ENCODE data around the gene KLF15. TPM values are rescaled to one million over a fixed set of nuclear protein-coding genes. Genes with fewer than 3 reads are reported as not detected.

Gene KLF15
- total RNA-seq, 3 donors from 2014 or later (not counting 1 experiment from before 2014, with no cell fraction given): 0.23 to 0.38 (median 0.36) TPM

DNA sequence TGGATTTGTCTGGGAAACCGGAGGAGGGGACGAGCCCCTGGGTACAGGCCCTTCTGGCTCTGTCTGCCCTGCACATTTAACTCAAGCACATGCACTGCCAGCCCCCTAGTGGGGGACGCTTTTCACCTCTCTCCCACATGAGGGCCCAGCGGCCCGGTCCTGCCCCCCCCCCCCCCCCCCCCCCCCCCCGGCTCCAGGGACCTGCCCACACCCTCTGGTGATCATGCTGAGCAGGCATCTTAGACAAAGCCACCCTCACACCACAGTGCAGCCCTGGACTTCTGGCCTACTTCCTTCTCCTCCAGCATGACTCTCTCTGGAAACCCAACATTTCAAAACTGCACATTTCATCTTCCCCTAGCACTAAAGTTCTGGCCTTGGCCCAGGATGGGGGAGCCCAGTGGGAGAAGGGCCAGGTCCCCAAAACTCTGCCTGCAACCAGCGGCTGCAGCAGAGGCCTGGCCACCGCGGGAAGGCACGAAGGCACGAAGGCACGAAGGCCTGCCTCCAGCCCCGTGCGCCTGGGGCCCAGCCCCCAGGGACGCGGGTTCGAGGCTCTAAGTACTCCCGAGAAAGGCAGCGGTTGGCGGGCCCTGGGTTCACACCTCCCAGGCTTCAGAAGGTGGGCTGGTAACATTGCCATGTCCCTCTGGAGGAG lies 14.1 kb downstream of the KLF15 start:
- TF ChIP-seq, protein P1, sequence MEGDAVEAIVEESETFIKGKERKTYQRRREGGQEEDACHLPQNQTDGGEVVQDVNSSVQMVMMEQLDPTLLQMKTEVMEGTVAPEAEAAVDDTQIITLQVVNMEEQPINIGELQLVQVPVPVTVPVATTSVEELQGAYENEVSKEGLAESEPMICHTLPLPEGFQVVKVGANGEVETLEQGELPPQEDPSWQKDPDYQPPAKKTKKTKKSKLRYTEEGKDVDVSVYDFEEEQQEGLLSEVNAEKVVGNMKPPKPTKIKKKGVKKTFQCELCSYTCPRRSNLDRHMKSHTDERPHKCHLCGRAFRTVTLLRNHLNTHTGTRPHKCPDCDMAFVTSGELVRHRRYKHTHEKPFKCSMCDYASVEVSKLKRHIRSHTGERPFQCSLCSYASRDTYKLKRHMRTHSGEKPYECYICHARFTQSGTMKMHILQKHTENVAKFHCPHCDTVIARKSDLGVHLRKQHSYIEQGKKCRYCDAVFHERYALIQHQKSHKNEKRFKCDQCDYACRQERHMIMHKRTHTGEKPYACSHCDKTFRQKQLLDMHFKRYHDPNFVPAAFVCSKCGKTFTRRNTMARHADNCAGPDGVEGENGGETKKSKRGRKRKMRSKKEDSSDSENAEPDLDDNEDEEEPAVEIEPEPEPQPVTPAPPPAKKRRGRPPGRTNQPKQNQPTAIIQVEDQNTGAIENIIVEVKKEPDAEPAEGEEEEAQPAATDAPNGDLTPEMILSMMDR (IDR thresholded peaks at IDR 0.05): no peak
- H3K4me3 Mint-ChIP-seq: no peak overlapping the region
- no peaks in the 10 kb centered on the region for H3K36me3 ChIP-seq (ENCODE audit: control insufficient read depth, insufficient read depth, low read length)
- no peak overlapping the region for H3K27ac Mint-ChIP-seq
- H3K4me1 Mint-ChIP-seq: no peaks in the 10 kb centered on the region
- H3K9me3 Mint-ChIP-seq: no peaks in the 10 kb centered on the region
- 92% methylated on average over 16 of the region's 20 CpGs for WGBS (ENCODE audit: insufficient coverage)
- H3K9me3 ChIP-seq (ENCODE audit: control insufficient read depth, insufficient read depth, low read length): no peaks in the 10 kb centered on the region
- no peak for ATAC-seq
- peak in 1 of 2 donors; percentile 5 for DNase-seq
- no peaks in the 10 kb centered on the region for H3K36me3 Mint-ChIP-seq
- H3K27ac ChIP-seq (ENCODE audit: low read length): no peak overlapping the region
- H3K4me3 ChIP-seq (ENCODE audit: low read length): no peak overlapping the region
- peaks cover 6 to 14% of the 10 kb centered on the region in 2 donors for H3K27me3 Mint-ChIP-seq (ENCODE audit: low read depth in 2 of 2)
- no peaks in the 10 kb centered on the region for H3K4me1 ChIP-seq (ENCODE audit: control insufficient read depth, insufficient read depth, low read length)
- intact Hi-C loops (cut with micrococcal nuclease): no loop called here
- H3K27me3 ChIP-seq (ENCODE audit: control insufficient read depth, insufficient read depth, low read length): no peaks in the 10 kb centered on the region

DNA sequence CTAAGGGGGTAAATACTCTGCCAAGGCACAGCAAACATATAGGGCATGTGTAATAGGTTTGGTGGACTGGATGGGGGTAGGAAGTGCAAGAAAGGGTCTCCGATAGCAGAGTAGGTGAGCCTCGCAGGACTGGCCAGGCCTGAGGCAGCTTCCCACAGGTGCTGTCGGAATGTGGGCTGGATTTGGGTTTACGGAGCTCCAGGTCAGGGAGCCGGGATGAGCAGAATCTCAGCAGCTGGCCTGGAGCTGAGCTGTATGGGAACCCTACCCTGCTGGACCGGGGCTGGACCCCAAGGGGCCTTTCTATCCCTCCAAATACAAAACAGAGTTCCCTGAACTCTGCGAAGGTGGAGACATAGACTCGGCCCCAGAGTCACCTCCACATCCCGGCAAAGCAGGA lies 15.0 kb downstream of the KLF15 start:
- TF ChIP-seq, protein P1 (IDR thresholded peaks at IDR 0.05): no peak
- Histone ChIP-seq H3K36me3 (ENCODE audit: control insufficient read depth, insufficient read depth, low read length) (no peaks in the 10 kb centered on the region), H3K4me1 (ENCODE audit: control insufficient read depth, insufficient read depth, low read length) (no peaks in the 10 kb centered on the region), H3K27me3 (ENCODE audit: control insufficient read depth, insufficient read depth, low read length) (no peaks in the 10 kb centered on the region), H3K4me3 (ENCODE audit: low read length) (no peak overlapping the region), H3K9me3 (ENCODE audit: control insufficient read depth, insufficient read depth, low read length) (no peaks in the 10 kb centered on the region), H3K27ac (ENCODE audit: low read length) (no peak overlapping the region)
- ATAC-seq (no peak), DNase-seq (no peak)
- Mint-ChIP-seq H3K4me1 (no peaks in the 10 kb centered on the region), H3K27ac (no peak overlapping the region), H3K27me3 (ENCODE audit: low read depth in 2 of 2) (peaks cover 3 to 14% of the 10 kb centered on the region in 2 donors), H3K4me3 (no peak overlapping the region), H3K9me3 (no peaks in the 10 kb centered on the region), H3K36me3 (no peaks in the 10 kb centered on the region)
- 89% methylated on average over 9 of the region's 9 CpGs for WGBS (ENCODE audit: insufficient coverage)
- intact Hi-C loops (cut with micrococcal nuclease): no loop called here

DNA sequence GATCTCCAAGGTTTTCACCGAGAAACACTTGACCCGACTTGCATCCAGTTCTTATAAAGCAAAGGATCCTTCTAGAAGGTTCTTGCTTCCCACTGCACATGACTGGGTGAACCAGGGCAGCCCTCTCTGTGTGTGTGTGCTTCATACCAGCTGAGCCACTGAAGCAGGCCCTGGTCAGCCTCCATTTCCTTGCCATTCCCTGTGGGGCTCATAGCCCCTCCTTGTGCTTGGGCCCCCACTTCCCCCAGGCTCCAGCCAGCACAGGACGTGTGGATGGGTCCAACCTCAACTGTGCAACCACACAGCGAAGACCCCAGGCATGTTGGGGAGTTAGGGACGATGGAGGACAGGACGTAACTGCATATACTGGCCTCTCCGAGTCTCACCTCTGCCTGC lies 15.5 kb downstream of the KLF15 start:
- Mint-ChIP-seq H3K4me3 (no peak overlapping the region), H3K4me1 (no peaks in the 10 kb centered on the region), H3K9me3 (no peaks in the 10 kb centered on the region), H3K27ac (no peak overlapping the region), H3K27me3 (ENCODE audit: low read depth in 2 of 2) (peaks cover 3 to 14% of the 10 kb centered on the region in 2 donors), H3K36me3 (no peaks in the 10 kb centered on the region)
- WGBS (ENCODE audit: insufficient coverage): 78% methylated on average over 7 of the region's 7 CpGs
- DNase-seq: peak in 1 of 2 donors; percentile 3
- TF ChIP-seq, protein P1 (IDR thresholded peaks at IDR 0.05): no peak
- no peaks in the 10 kb centered on the region for H3K9me3 ChIP-seq (ENCODE audit: control insufficient read depth, insufficient read depth, low read length)
- no peaks in the 10 kb centered on the region for H3K27me3 ChIP-seq (ENCODE audit: control insufficient read depth, insufficient read depth, low read length)
- H3K36me3 ChIP-seq (ENCODE audit: control insufficient read depth, insufficient read depth, low read length): no peaks in the 10 kb centered on the region
- intact Hi-C loops (cut with micrococcal nuclease): no loop called here
- H3K4me3 ChIP-seq (ENCODE audit: low read length): no peak overlapping the region
- ATAC-seq: no peak
- no peak overlapping the region for H3K27ac ChIP-seq (ENCODE audit: low read length)
- no peaks in the 10 kb centered on the region for H3K4me1 ChIP-seq (ENCODE audit: control insufficient read depth, insufficient read depth, low read length)
